ENCODE measurements around the gene NCAPH2. TPM values are rescaled to one million over a fixed set of nuclear protein-coding genes. Genes with fewer than 3 reads are reported as not detected.

Gene NCAPH2
- total and polyA plus RNA-seq, 2 of the 8 experiments (the other 6 are each of a cell fraction or from before 2014, with no cell fraction given), result 62.2 to 81.6 TPM

DNA sequence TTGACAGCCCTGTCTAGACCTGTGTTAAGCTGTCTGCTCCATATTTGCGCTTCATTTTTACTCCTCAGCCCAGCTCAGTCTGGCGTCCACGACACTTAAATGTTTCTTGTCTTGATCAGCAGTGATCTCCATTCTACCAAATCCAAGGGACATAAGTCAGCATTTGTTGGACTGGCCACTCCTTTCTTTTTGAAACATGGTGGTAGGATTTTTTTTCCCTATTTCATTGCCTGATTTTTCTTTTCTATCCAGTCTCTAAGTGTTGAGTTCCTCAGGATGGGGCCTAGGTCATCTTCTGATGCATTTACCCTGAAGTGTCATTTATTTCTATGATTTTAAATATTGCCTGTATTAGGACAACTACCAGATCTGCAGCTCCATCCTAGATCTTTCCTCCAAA, 873 bp downstream of the NCAPH2 start:
- H2BK5ac ChIP-seq (ENCODE audit: low read depth, low read length), result no peak overlapping the region
- H3K27ac ChIP-seq (ENCODE audit: low read depth, low read length), result no peak overlapping the region
- peaks cover 2 to 8% (median 5%) of the 10 kb centered on the region in 4 experiments for H3K4me1 ChIP-seq (replicated peaks in 1 of 4; ENCODE audit: control insufficient read depth in 3 of 4, insufficient read depth in 4 of 4, low read length in 3 of 4)
- DNase-seq (ENCODE audit: low read depth in 1 of 2, low spot score in 2 of 2), result no peak
- no peak overlapping the region for H3K4ac ChIP-seq (replicated peaks; ENCODE audit: insufficient read length, low read depth, low read length)
- H4K20me1 ChIP-seq (replicated peaks in 1 of 2; ENCODE audit: control insufficient read depth in 1 of 2, insufficient read depth in 2 of 2, low read length in 2 of 2), result peaks cover 3 to 22% of the 10 kb centered on the region in 2 experiments
- FAIRE-seq, result no peak
- H3K27me3 ChIP-seq (replicated peaks in 1 of 4; ENCODE audit: control insufficient read depth in 3 of 4, extremely low read depth in 1 of 4, insufficient read depth in 3 of 4, low read length in 3 of 4), result no peaks in the 10 kb centered on the region
- H3K79me1 ChIP-seq (ENCODE audit: low read depth, low read length), result peaks cover 15% of the 10 kb centered on the region; the same call in 1 of the 2 replicates
- no peak overlapping the region for H2BK12ac ChIP-seq (ENCODE audit: low read depth, low read length)
- H4K5ac ChIP-seq (ENCODE audit: insufficient read length, low read depth, low read length), result no peak overlapping the region
- no peak overlapping the region for H3K56ac ChIP-seq (replicated peaks; ENCODE audit: insufficient read length, low read depth, low read length)
- CTCF ChIA-PET (ENCODE audit: partially characterized antibody), result interaction anchor here (0.6 to 1.6 kb wide), 4 partner anchors 14 to 93 kb away, joined by 3 to 6 read pairs (median 4); partner anchors contain the start of gene SCO2
- peaks cover 0 to 32% of the 10 kb centered on the region in 2 experiments; a peak in 3 of 4 replicates for H3K79me2 ChIP-seq (ENCODE audit: control insufficient read depth in 1 of 2, insufficient read depth in 2 of 2, low read length in 2 of 2)
- H3K9me3 ChIP-seq (ENCODE audit: insufficient read depth in 2 of 2, low read depth in 1 of 2, low read length in 1 of 2), result no peaks in the 10 kb centered on the region
- no peak overlapping the region for H3K18ac ChIP-seq (ENCODE audit: extremely low read depth, low read length)
- H3K23ac ChIP-seq (ENCODE audit: insufficient read length), result no peak overlapping the region
- no peak overlapping the region for H4K91ac ChIP-seq (replicated peaks; ENCODE audit: insufficient read length, low read length)
- POLR2A ChIA-PET (ENCODE audit: partially characterized antibody), result interaction anchor here (0.8 to 3.5 kb wide), 9 partner anchors 8 to 55 kb away, joined by 3 to 32 read pairs (median 3); partner anchors contain the start of gene SCO2
- H3K23me2 ChIP-seq (ENCODE audit: low read depth, low read length), result peaks cover 11% of the 10 kb centered on the region; the same call in 1 of the 2 replicates
- H3K4me3 ChIP-seq (ENCODE audit: extremely low read depth in 1 of 4, insufficient read depth in 2 of 4, low read depth in 3 of 4, low read length in 4 of 4), result peak overlapping the region; percentile 83 to 97 (median 85)
- no peak overlapping the region for H4K8ac ChIP-seq (ENCODE audit: extremely low read depth, insufficient read depth, low read length)
- no peak overlapping the region for H2BK20ac ChIP-seq (ENCODE audit: low read length)
- H2BK120ac ChIP-seq (replicated peaks; ENCODE audit: low read depth, low read length), result no peak overlapping the region
- peaks cover 0 to 15% (median 0%) of the 10 kb centered on the region in 4 experiments; a peak in 3 of 8 replicates for H3K36me3 ChIP-seq (ENCODE audit: control insufficient read depth in 2 of 4, insufficient read depth in 4 of 4, low read length in 3 of 4)
- H2AK5ac ChIP-seq (ENCODE audit: low read depth, low read length), result no peak overlapping the region
- peak overlapping the region in 3 of 4 experiments; percentile 30 to 59 (median 48); a peak in 4 of 7 replicates for H3K9ac ChIP-seq (replicated peaks in 1 of 4; ENCODE audit: extremely low read depth in 1 of 4, low read depth in 3 of 4, low read length in 3 of 4)
- H2AFZ ChIP-seq (ENCODE audit: low read length), result no peak overlapping the region
- peak overlapping the region; percentile 73 to 85 for H3K4me2 ChIP-seq (ENCODE audit: insufficient read depth in 1 of 2, low read depth in 2 of 2, low read length in 2 of 2)
- H3K14ac ChIP-seq (ENCODE audit: insufficient read length), result no peak overlapping the region
- WGBS, 2 experiments (ENCODE audit: extremely low coverage in 1 of 2, insufficient coverage in 1 of 2, insufficient read length in 1 of 2, insufficient replicate concordance in 2 of 2, low coverage in 1 of 2, low lambda C conversion rate in 2 of 2, missing lambda C conversion rate in 1 of 2), result 61% methylated on average over 3 of the region's 3 CpGs; no CpG with 5 or more reads in 1 of the 2 experiments
- no peak overlapping the region for H2BK15ac ChIP-seq (ENCODE audit: low read length)
- TF ChIP-seq CBX8 (IDR thresholded peaks at IDR 0.05; ENCODE audit: borderline replicate concordance, low read depth, low read length), result no peak
- TF ChIP-seq, protein P1, sequence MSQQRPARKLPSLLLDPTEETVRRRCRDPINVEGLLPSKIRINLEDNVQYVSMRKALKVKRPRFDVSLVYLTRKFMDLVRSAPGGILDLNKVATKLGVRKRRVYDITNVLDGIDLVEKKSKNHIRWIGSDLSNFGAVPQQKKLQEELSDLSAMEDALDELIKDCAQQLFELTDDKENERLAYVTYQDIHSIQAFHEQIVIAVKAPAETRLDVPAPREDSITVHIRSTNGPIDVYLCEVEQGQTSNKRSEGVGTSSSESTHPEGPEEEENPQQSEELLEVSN (IDR thresholded peaks at IDR 0.05), result no peak

Data from H1 (cell line).